ENCODE measurements around the gene EMC9. TPM values are rescaled to one million over a fixed set of nuclear protein-coding genes. Genes with fewer than 3 reads are reported as not detected.

EMC9 gene
- total RNA-seq, 1 experiment from 2014 or later, result 42.0 TPM

DNA sequence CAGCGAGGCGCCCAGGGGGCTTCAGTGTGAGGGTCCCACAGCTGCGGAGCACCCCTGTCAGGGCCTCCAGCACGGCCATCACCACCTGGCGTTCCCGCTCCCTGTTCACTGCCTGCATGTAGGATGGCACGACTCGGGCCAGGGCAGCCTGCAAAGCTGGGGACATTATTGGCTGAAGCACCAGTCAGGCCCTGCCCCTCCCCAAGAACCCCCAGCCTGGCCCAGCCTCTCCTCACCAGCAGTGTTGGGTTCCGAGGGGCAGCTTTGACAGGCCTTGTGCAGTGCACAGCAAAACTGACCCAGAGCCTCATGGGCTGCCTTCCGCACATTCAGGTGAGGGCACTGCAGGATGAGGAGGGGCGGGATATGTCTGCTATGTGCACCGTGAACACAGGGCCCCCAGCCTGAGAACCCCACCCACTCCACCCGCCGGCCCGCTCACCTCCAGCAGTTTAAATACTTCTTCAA lies 41.7 kb upstream of the EMC9 start:
- Histone ChIP-seq H3K4me2 (ENCODE audit: low read length) (no peak overlapping the region), H3K9me2 (ENCODE audit: insufficient read depth) (no peaks in the 10 kb centered on the region), H3K27me3 (ENCODE audit: insufficient read depth, low read length) (no peaks in the 10 kb centered on the region), H4K20me1 (ENCODE audit: insufficient read depth) (no peaks in the 10 kb centered on the region), H3K4me3 (replicated peaks in 1 of 2; ENCODE audit: low read depth in 1 of 2, low read length in 2 of 2) (no peak overlapping the region), H3K79me2 (ENCODE audit: insufficient read depth, low read length) (peaks cover 33% of the 10 kb centered on the region), H3K27ac (ENCODE audit: low read depth, low read length) (no peak overlapping the region), H3K4me1 (ENCODE audit: control insufficient read depth in 1 of 2, insufficient read depth in 2 of 2, low read length in 2 of 2) (peaks cover 8 to 10% of the 10 kb centered on the region in 2 experiments; a peak in 3 of 4 replicates), H3K36me3 (ENCODE audit: control insufficient read depth in 1 of 2, insufficient read depth in 2 of 2, low read length in 2 of 2) (peaks cover 43 to 60% of the 10 kb centered on the region in 2 experiments; a peak in 3 of 4 replicates), H3K9ac (ENCODE audit: low read length) (no peak overlapping the region), H2AFZ (ENCODE audit: low read depth, low read length, poor library complexity, severe bottlenecking) (no peak overlapping the region), H3K9me3 (ENCODE audit: control insufficient read depth in 1 of 2, insufficient read depth in 1 of 2, low read depth in 1 of 2, low read length in 2 of 2) (no peaks in the 10 kb centered on the region)
- ChIA-PET RAD21 (ENCODE audit: low non-redundant PET in 1 of 2, low total read pairs in 2 of 2, uncharacterized antibody in 2 of 2, unreplicated experiment in 2 of 2) (no interaction called here), POLR2A (interaction anchor here (1.3 kb wide), 1 partner anchor 22 kb away, joined by 3 read pairs; the partner anchor contains the start of gene IRF9), CTCF (no interaction called here)
- BruUV-seq (replicated peaks), result no TSS peak
- DNase-seq (ENCODE audit: low read depth, low spot score) (no peak), ATAC-seq (no peak)
- TF ChIP-seq ATF3 (IDR thresholded peaks at IDR 0.05) (no peak), FOSL1 (IDR thresholded peaks at IDR 0.05; ENCODE audit: low read depth) (no peak), SRF (IDR thresholded peaks at IDR 0.05; ENCODE audit: low read depth) (no peak), CBX3 (IDR thresholded peaks at IDR 0.05; ENCODE audit: low read depth) (no peak), CTCF (IDR thresholded peaks at IDR 0.05 in 2 of 3, conservative IDR thresholded peaks at IDR 0.05 in 1 of 3; ENCODE audit: borderline replicate concordance in 1 of 3, insufficient read depth in 1 of 3, low read depth in 2 of 3, low read length in 2 of 3) (no peak), EZH2 (IDR thresholded peaks at IDR 0.05) (no peak), EZH2phosphoT487 (IDR thresholded peaks at IDR 0.05; ENCODE audit: borderline replicate concordance) (no peak), RAD21 (IDR thresholded peaks at IDR 0.05; ENCODE audit: low read depth) (no peak), MAX (IDR thresholded peaks at IDR 0.05) (no peak), YY1 (IDR thresholded peaks at IDR 0.05; ENCODE audit: extremely low read depth, insufficient replicate concordance, low read depth, low read length) (no peak), POLR2AphosphoS5 (IDR thresholded peaks at IDR 0.05; ENCODE audit: low read depth, low read length) (no peak), TCF7L2 (IDR thresholded peaks at IDR 0.05; ENCODE audit: borderline replicate concordance, extremely low read depth, insufficient read depth, insufficient read length) (no peak), EGR1 (IDR thresholded peaks at IDR 0.05; ENCODE audit: low read depth) (no peak)
- TF ChIP-seq, protein P1, sequence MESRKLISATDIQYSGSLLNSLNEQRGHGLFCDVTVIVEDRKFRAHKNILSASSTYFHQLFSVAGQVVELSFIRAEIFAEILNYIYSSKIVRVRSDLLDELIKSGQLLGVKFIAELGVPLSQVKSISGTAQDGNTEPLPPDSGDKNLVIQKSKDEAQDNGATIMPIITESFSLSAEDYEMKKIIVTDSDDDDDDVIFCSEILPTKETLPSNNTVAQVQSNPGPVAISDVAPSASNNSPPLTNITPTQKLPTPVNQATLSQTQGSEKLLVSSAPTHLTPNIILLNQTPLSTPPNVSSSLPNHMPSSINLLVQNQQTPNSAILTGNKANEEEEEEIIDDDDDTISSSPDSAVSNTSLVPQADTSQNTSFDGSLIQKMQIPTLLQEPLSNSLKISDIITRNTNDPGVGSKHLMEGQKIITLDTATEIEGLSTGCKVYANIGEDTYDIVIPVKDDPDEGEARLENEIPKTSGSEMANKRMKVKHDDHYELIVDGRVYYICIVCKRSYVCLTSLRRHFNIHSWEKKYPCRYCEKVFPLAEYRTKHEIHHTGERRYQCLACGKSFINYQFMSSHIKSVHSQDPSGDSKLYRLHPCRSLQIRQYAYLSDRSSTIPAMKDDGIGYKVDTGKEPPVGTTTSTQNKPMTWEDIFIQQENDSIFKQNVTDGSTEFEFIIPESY (IDR thresholded peaks at IDR 0.05; ENCODE audit: extremely low read depth, insufficient replicate concordance, low read length), result no peak
- intact Hi-C loops (cut with micrococcal nuclease), result no loop called here
